SK-MEL-5 (cell line): Measurements from ENCODE around the gene OR3A2. TPM values are rescaled to one million over a fixed set of nuclear protein-coding genes. Genes with fewer than 3 reads are reported as not detected.

Experiments used
- small RNA-seq, 2 experiments: library from RNA; depleted of rRNA; stranded (forward); fragments of <200 nt; gene quantifications; one replicate each; pipeline ENCODE3, GENCODE V24; 2014
- total RNA-seq: library from RNA; depleted of rRNA; stranded (reverse); fragments of >200 nt; shearing (Covaris generic); gene quantifications from 2 replicates; pipeline ENCODE4 v1.2.3, GENCODE V29; 2014; rRNA removed

OR3A2 gene
- total RNA-seq, 1 experiment from 2014 or later, result not detected

Small RNA genes lying within 50 kb of the gene (small RNA-seq; reads per million reads assigned to genes)
- 0 reads per million in 2 experiments for gene OR1AC1P

Other genes with a start within 250 kb of the OR3A2 start
- gene OR1A2, start 188.8 kb downstream of the OR3A2 start, total RNA-seq, result not detected in 2 replicates
- gene OR1A1, start 178.6 kb downstream of the OR3A2 start, total RNA-seq, result not detected in 2 replicates
- not detected in 2 replicates for gene OR3A1, start 87.9 kb downstream of the OR3A2 start, total RNA-seq
- gene OR1E1, start 12.1 kb upstream of the OR3A2 start, total RNA-seq, result not detected in 2 replicates
- gene OR3A3, start 25.1 kb upstream of the OR3A2 start, total RNA-seq, result not detected in 2 replicates
- gene OR1E2, start 47.5 kb upstream of the OR3A2 start, total RNA-seq, result not detected in 2 replicates
- not detected in 2 replicates for gene SPATA22, start 85.5 kb upstream of the OR3A2 start, total RNA-seq
- 0.59 and 1.8 TPM in 2 replicates for gene ASPA, start 89.7 kb upstream of the OR3A2 start, total RNA-seq
- 0.53 TPM in 1 of 2 replicates, not detected in the other for gene TRPV3, start 171.5 kb upstream of the OR3A2 start, total RNA-seq
- gene TRPV1, start 223.1 kb upstream of the OR3A2 start, total RNA-seq, result 0.50 and 1.1 TPM in 2 replicates
- gene SHPK, start 249.9 kb upstream of the OR3A2 start, total RNA-seq, result 20.8 and 21.8 TPM in 2 replicates